ENCODE measurements around the gene TAF4.

DNA sequence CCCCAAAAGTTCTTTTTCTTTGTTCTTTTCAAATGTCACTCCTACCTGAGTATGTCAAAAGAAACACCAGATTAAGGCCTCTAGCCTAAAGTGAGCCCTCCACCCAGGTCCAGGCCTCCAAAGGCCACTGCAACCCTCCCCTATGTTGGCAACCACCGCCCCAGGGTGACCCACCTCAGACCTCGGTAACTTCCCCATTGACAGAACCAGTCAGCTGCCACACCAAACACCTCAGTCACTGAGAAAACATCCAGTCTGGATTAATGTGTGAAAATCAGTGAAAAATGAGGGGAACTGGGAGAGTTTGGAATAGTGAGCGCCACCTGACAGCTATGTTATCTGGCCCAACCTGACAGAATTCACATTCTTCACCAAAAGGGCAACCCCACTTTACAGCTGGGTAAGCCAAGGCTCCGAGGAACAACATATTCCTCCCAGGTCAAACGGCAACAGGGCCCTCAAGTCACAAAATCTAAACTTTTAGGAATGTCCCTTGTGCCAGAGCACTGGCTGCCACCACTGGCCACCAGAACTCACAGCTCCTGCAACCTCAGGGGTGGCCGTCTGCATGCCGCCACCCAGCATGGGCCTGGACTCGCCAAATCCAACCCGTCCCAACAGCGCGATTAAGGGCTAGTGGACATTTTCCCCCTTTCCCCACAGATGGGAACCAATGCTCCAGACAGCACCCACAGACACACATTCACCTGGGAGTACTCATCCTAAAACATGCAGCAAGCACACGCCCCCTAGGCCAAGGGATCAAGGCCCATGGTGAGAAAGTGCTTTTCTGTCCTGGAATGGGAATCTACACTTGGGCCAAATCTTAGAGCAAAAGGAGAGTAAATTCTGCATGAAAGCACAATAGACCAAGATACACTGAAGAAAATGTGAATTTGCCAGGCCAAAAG lies 4.8 kb downstream of the TAF4 start:
- TF ChIP-seq CTCF (IDR thresholded peaks at IDR 0.05; ENCODE audit: low read length): no peak
- no peak for TF ChIP-seq EZH2phosphoT487 (IDR thresholded peaks at IDR 0.05; ENCODE audit: low read length)
